Stimulated activated CD8-positive, alpha-beta memory T cell treated with anti-CD3 and anti-CD28 coated beads, Interleukin-4, amount 100 ng/mL, for 1 hour (primary cell): ENCODE data around the gene ARRDC2.
A peak's percentile ranks its signal among the peaks of the same experiment; 100 is the strongest.
"Not testable (repeated sequence)": the region's sequence is repeated elsewhere in the genome, so short reads cannot be mapped to it uniquely, and the experiment has no call there.

ENCODE experiments used
- DNase-seq, 2 donors: peaks; one replicate each; pipeline ENCODE4 v3.0.0-alpha.2; 2020; ENCODE audit warnings: low read depth in 2 of 2, low spot score in 1 of 2

The ARRDC2 gene

GRCh38 chr19:18016209-18016910 lies 8.4 kb downstream of the ARRDC2 start:
- no peak for DNase-seq

GRCh38 chr19:18017275-18018083 lies 9.5 kb downstream of the ARRDC2 start:
- no peak for DNase-seq

GRCh38 chr19:18020212-18021085 lies 12.5 kb downstream of the ARRDC2 start:
- no peak for DNase-seq

GRCh38 chr19:18021121-18021755 lies 13.3 kb downstream of the ARRDC2 start:
- peak in 1 of 2 donors; percentile 56 for DNase-seq

- no peak for DNase-seq
Measured at GRCh38 chr19:18023622-18024251, 15.8 kb downstream of the ARRDC2 start.

GRCh38 chr19:18027151-18027550 lies 19.2 kb downstream of the ARRDC2 start:
- no peak for DNase-seq

GRCh38 chr19:18029617-18030338 lies 21.8 kb downstream of the ARRDC2 start:
- no peak for DNase-seq

- DNase-seq = not testable (repeated sequence)
Measured at GRCh38 chr19:18031401-18031800, 23.4 kb downstream of the ARRDC2 start.

- DNase-seq = not testable (repeated sequence)
Measured at GRCh38 chr19:18032102-18032501, 24.1 kb downstream of the ARRDC2 start.

- no peak for DNase-seq
Measured at GRCh38 chr19:18041054-18041453, 33.1 kb downstream of the ARRDC2 start.

GRCh38 chr19:18043676-18044075 lies 35.7 kb downstream of the ARRDC2 start:
- no peak for DNase-seq

GRCh38 chr19:18044825-18045304 lies 36.9 kb downstream of the ARRDC2 start:
- peak; percentile 67 to 71 for DNase-seq

GRCh38 chr19:18045307-18046050 lies 37.5 kb downstream of the ARRDC2 start:
- no peak for DNase-seq

GRCh38 chr19:18046059-18046718 lies 38.2 kb downstream of the ARRDC2 start:
- DNase-seq = no peak

GRCh38 chr19:18049385-18049784 lies 41.4 kb downstream of the ARRDC2 start:
- DNase-seq = no peak

- DNase-seq = no peak
Measured at GRCh38 chr19:18051887-18052286, 43.9 kb downstream of the ARRDC2 start.

GRCh38 chr19:18053576-18054219 lies 45.7 kb downstream of the ARRDC2 start:
- no peak for DNase-seq

GRCh38 chr19:18055967-18056366 lies 48.0 kb downstream of the ARRDC2 start:
- no peak for DNase-seq
